HG03378 (cell line): ENCODE measurements around the gene CKAP5.

Experiments used
- ATAC-seq: cut with Tn5 transposase; IDR thresholded peaks from one replicate; pipeline ENCODE4 v1.9.1; 2021; ENCODE audit warnings: mild to moderate bottlenecking, moderate library complexity; ENCODE audit not compliant: unreplicated experiment

The CKAP5 gene

GRCh38 chr11:46700241-46701077 is 145.6 kb downstream of the CKAP5 start, which contains the start of the genes ARHGAP1 and ZNF408:
ARHGAP1 (minus strand) TSS chr11:46700619; CDS start chr11:46696107, 4,512 bp downstream.
ZNF408 (plus strand) TSS chr11:46701031; CDS start chr11:46701048, 17 bp downstream.
- peak; percentile 91 for ATAC-seq

- ATAC-seq: no peak
Observed at GRCh38 chr11:46698597-46698996, 147.5 kb downstream of the CKAP5 start.

DNA sequence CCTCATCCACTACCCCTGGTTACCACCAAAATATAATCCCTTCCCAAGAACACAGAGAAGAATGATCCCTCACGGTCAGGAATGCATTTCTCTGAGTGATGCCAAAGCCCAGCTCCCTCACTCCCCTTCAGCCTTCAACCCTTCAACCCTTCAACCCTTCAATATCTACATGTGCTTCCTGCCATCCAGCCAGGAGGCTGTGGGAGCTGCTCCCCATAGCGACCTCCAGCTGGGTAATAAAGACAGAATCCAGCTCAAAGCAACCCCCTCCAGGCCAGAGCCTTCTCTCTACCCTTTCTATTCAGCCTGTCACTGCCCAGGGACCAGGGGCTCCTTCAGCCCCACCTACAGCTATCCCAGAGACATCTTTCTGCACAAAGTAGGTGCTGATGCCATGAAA is 148.4 kb downstream of the CKAP5 start:
- no peak for ATAC-seq

- ATAC-seq: no peak
Observed at GRCh38 chr11:46697303-46697702, 148.8 kb downstream of the CKAP5 start.

DNA sequence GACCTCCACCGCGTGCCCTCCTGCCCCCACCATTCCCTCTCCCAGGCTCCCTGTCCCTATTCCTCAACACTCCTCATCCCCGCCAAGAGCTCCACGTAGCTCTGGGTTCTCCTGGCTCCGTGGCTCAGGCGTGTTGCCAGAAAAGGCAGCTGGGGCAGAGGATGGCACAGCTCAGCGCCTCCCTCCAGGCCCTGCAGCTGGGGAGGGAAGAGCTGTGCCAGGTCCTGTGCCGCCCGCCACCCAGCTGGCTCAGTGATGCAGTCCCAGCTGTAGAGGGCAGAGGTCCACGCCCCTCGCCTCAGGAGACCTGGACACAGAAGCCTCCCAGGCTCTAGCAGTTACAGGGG is 149.9 kb downstream of the CKAP5 start:
- ATAC-seq: no peak

DNA sequence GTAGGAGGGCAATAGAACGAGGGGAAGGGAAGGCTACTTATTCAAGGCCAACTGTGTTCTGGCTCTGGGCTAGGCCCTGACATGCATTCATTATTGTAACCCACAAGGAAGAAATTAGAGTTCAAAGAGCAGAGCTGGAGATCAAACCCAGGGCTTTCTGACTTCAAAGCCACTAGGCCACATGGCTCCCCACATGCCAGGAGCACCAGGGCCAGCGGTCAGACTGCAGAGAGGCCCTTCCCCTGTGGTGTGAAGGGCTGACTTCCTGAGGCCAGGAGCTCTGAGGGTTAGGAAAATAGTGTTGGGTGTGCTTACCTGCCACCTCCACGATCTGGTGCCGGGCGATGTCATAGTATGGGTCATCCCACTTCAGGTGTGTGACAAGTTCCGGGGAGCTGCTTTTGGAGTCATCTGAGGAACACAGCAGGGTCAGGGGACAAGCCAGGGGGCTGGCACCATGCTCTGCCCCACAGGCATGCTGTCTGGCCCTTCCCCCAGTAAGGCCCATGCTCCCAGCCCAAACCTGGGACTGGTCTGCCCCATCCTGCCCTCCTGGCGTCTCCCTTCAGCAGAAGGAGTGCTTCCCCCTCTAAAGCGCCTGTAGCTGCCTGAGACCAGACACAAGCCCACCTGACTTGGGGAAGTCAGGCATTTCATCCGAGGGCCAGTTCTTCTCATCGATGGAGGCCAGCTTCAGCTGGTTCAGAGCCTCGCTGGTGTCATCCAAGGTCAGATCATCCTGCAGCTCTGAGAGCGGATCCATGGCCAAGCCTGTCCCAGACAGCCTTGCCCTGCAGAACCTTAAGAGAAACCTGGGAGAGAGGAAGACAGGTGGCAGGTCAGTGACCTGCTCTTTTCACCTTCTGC is 150.5 kb downstream of the CKAP5 start:
- ATAC-seq: no peak

DNA sequence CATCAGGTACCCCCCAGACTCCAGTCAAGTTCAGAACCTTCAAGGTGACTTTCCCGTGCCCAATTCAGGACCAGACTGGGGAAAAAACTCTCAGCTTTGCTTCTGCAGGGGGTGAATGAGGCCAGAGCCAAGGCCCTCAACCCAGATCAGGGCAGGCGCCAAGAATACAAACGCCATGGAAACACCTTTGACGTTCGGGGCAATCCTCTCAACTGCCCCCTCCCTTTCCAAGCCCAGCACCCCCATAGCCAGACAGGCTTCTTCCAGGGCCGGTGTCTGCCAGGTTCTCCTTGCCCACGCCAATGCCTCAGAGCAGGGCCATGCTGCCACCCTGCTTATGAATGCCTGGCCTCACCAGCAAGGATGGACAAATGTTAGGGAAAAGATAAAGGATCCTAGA is 151.5 kb downstream of the CKAP5 start:
- no peak for ATAC-seq

DNA sequence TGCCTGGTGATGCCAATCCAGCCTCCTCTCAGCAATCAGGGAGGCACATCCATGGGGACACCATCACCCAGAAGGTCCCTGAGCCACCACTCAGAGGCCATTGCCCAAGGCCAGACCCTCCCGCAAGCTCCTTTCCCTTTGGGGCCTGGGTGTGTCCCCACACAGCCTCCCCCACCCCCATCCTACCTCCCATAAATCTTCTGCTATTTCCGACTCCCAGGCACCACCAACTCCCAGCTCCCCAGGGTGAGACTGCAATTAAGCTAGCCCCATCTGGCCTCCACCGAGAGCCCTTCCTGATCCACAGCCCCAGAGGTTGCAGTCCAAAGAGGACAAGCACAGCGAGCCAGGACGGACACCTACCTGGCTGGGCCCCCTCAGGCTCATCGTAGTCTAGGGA is 152.0 kb downstream of the CKAP5 start:
- ATAC-seq: no peak

DNA sequence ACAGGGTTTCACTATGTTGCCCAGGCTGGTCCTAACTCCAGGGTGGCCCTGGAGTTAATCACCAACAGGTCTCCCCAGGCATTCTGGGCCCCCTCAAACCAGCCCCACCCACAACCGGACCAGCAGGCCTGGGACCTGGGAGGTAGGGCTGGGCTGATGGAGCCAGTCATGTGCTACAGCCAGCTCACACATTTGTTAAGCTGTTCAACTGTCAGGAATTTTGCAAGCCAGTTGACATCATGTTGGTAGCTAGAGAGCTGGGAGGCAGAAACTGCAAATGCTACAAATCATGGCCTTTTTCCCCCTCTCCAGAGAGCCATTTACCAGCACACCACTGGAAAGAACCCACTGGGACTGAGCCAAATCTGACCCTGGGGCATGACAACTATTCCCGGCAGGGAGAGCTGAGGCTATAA is 152.5 kb downstream of the CKAP5 start:
- ATAC-seq: no peak
